NCI-H748 (cell line): ENCODE results near the gene OGFRL1.

Experiments
- DNase-seq: peaks from one replicate; lab custom pipeline; 2025; ENCODE audit not compliant: unreplicated experiment; lab: John Stamatoyannopoulos, UW

Gene OGFRL1

DNA sequence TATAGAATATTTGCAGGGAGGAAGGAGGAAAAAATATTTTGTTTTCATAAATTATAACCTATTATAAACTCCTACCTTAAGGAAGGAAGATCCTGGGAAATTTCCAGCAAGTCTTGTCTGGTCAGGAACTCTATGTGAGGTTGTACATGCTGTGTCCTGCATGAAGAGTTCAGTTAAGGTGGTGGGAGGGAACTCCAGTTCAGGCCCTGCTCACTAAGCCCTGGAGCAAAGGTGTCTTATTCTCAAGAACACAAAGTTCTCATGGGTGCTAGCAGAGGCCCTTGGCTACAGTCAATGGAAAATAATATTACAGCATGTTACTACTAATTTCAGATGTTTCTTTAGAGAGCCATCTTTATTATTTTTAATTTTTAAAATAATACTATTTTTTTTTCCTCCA, 3.8 kb upstream of the OGFRL1 start:
- DNase-seq, result no peak

DNA sequence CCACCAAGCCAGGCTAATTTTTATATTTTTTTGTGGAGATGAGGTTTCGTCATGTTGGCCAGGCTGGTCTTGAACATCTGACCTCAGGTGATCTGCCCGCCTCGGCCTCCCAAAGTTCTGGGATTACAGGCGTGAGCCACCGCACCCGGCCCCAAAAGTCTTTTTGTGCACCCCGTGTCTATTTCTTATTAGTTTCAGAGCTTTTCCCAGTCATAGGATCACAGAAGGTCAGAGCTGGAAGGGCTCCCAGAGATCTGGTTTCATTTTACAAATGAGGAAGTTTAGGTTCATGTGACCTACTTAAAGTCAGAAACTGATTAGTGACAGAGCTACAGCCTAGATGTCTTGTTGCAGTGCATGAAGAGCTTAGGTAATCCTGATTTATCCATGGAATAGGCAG, 1.6 kb upstream of the OGFRL1 start:
- no peak for DNase-seq

DNA sequence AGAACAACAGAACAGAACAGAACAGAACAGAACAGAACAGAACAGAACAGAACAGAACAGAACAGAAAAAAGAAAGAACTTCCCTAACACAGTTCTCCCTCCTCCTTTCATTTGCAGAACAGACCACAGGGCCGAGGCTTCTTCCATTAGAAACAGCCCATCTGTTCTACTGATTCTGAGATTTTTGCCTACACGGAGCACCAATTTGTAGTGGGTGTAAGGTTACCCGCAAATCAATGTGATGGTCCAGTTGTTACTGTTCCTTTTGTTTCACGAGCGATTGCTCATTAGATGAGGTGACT, 734 bp upstream of the OGFRL1 start:
- DNase-seq, result no peak

DNA sequence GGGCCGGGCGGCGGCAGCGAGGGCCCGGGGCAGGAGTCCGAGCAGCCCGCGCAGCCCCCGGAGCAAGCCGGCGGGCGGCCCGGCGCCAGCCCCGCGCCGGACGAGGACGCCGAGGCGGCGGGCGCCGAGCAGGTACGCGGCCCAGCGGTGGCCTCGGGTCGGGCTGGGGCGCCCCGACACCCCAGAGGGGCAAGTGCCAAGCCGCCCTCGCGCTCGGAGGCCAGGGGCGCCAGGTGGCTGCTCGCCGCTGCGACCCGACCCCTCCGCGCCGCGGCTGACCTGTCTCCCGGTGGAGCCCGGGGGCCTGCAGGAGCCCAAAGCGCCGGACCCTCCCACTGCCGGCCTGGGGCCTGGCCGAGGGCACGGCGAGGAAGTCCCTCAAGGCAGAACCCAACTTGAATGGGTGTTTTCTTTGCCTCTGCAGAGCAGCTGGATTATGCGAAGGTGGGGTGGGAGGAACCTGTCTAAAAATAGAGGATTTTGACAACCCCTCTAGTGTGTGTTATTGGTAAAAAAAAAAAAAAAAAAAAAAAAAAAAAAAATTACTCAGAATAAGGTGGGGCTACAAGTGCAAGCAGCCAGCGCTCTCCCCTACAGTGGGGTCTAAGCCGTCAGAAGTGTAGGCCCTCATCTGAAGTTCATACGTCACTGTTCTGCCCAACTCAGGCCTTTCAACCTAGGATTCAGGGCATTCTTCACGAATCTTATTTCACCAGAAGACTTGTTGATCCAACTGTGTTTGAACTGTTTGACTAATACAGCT, 609 bp downstream of the OGFRL1 start:
- DNase-seq, result peak; percentile 58

DNA sequence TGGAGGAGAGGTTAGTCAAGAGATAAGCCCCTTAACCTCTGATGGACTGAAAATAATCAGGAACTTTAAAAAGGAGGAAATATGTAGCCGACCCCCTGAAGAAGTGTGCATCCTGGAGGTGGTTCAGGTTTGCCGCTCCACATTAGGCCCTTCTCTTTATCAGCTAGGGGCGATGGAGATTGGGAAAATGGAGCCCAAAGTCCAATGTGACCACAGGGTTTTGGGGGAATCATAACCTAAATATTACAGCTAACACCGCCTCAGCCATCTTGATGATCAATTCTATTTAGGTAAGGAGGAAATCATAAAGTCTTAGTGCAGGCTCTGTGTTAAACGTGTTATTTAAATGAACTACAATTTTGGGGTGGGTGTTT, 1.2 kb downstream of the OGFRL1 start:
- no peak for DNase-seq

DNA sequence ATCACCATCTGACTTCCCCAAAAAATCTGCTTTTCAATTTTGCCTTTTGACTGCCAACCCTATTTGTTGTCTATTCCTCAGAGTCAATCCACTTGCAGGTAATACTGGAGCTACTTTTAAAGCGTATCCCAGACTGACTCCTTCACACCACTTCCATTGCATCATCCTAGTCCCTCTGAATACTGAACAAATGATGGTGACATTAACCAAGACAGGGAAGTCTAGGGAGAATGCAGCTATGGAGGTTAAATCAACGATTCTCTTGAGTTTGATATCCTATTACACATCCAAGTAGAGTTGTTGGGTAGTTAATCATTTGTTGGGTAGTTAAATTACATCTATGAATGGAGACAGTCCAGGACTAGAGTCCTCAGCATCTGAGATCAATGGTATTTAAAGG, 2.0 kb downstream of the OGFRL1 start:
- DNase-seq, result peak; percentile 11

DNA sequence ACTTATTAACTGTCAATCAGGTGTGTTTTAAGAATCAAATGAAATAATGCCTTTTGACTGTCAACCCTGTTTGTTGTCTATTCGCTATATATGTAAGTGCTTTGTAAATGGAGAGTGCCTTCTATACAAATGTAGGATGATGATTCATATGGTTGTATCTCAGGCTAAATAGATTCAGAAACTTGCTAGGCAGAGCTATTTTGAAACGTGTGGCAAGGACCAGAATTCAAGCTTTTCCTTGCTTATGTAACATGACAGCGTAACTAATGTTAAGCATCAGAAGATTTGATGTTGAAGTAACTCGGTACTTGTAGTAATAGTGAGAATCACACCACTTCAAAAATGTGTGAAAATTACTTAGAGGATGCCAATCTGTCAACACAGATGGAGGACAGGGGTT, 3.4 kb downstream of the OGFRL1 start:
- DNase-seq, result no peak

DNA sequence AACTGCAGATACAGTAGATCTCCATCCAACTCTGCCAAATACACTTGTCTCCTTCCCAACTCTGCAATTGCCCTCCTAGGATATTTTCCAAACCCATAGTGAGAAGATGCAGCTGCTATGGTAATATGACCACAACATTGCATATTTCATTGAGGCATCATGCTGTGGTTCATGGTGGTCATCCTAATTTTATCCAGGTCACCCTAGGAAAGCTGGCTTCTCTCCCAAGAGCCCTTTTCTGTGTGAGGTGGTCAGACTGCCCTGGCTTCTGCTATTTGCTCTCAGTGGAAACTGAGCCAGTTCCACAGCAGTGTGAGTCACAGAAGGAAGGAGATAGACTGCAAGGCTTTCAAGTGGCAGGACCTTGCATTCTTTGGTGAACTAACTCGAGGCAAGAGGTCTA, 5.5 kb downstream of the OGFRL1 start:
- DNase-seq, result no peak

DNA sequence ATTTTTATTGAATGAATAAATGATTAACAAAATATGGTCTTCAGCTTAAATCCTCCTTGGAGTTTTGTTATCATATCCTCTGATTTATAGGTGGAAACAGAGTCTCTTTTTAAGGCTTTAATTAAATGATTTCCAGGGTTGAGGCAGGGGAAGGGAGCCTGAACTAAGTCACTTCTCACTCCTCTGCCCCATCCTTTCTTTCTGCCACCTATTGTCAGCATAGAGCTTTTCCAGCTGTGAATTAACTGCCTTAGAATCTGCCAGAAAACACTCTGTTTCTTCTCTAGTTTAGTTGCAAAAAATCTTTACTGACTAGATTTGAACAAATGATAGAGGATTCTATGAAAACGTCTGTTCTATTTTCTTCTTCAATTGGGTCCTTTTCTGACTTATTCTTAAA, 9.8 kb downstream of the OGFRL1 start:
- DNase-seq, result no peak

DNA sequence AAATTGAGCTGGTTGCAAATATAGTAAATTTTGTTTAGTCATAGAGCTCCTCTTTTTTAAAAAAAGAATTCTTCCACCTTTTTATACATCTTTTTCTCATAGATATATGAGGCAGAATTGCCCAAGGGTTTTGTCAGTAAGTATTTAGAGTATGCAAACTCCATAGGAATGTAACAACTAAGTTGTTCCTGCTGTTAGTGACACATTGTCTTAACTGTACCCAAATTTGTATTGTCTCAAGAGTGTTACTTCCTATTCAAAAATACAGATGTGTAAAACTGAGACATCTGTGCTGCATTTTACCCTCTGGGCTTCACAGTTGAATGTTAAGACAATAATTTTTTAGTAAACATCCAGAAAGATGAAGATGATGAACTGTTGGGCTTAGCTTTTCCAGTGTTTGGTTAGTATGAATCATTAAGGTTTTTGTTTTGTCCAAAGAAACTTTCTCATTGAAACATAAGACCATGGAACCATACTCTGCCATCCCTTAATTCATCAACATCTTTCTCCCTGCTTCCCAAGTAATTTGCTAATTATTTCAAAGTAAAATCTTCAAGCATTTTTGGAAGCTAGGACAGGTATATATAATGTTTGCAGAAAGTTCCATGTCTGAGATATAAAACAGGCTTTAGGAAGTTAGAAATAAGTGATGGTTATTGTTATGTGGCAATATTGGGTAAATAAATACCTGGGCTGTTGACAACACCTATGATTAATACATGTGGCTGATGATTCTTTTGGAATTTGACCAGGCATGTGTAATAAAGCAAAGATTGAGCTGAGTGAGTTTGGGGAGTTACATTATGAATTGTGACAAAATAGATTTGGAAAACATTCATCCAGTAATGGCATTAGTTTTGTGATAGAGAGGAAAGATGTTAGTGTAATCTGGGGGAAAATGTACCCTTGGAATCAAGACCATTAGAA, 11.2 kb downstream of the OGFRL1 start:
- no peak for DNase-seq

DNA sequence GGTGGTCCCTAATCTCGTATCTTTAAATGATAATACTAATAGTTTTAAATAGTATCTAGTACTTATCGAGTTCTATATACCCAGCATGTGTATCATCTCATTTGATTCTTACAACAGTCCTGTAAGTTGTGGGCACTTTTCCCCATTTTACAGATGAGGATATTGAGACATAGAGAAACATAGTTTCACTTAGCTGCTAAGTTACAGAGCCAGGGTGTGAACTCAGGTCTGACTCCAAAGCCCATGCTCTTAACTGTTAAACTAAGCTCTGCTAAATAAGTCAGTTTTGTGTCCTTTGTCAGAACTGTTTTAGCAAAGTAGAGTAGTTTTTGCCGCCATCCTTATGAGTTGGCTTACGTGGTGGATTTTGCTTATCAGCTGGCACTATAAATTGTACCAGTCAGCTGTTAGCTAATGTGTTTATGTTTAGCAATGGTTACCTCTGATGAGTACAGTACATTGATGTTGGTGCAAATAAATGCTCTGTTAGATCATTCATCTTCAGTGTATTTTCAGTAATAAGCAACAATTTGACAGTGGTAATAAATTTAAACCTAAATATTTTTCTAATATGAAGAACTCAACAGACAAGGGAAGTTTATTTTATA, 12.1 kb downstream of the OGFRL1 start:
- no peak for DNase-seq

DNA sequence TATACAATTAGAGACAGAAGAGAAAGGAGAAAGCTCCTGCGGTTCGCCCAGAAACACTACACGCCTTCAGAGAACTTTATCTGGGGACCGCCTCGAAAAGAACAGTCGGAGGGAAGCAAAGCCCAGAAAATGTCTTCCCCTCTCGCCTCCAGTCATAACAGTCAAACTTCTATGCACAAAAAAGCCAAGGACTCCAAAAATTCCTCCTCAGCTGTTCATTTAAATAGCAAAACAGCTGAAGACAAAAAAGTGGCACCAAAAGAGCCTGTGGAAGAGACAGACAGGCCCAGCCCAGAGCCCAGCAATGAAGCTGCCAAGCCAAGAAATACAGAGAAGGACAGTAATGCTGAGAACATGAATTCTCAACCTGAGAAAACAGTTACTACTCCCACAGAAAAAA, 12.9 kb downstream of the OGFRL1 start:
- no peak for DNase-seq

DNA sequence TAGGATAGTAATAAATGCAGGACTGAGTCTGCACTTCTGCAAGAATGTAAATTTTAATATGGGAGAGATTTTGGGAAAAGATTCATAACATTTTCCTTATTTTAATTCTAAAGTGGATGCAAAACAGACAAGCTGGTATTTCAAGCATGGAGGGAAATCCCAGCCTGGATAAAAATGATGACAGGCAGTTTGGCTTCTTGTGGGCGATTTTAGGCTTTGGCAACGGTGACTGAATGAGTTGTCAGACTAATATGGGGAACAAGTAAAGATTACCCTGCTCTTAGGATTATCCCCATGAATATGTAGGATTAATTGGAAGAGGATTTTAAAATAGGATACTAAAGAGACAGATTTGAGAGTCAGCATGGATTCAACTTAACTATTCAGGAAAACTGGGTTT, 21.0 kb downstream of the OGFRL1 start:
- no peak for DNase-seq

DNA sequence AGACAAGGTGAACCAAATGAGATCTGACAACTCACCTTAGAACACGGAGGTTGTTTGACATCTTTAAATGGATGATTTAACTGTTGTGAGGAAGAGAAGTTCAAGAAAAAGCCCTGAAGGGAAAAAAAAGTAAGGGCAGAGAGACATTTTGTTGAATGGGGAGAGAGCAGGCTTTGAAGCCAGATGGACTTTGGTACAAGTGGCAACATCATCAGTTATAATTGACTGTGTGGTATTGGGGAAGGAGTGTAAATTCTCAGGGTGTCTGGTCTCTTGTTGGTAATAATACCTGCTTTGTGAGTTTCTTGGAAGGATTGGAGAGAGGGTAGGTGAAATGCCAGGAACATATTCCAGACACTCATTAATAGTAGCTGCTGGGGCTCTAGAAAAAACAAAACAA, 21.6 kb downstream of the OGFRL1 start:
- no peak for DNase-seq

DNA sequence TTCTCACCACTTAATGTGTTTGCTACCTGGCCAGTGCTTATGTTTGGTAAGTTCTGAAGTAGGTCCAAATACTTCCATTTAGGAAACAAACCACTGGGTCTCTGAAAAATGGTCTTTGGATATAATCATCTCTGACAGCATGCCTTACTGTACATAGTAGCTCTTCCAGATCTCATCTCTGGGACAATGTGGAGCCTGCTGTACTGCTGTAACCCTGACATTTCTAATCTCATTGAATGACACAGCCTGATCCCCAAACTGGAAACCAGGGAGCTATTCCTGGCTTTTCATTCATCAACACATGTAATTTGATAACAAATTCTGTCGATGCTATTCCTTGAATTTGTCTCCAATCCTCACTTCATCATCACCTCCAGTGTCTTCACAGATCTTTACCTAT, 23.5 kb downstream of the OGFRL1 start:
- DNase-seq, result no peak

DNA sequence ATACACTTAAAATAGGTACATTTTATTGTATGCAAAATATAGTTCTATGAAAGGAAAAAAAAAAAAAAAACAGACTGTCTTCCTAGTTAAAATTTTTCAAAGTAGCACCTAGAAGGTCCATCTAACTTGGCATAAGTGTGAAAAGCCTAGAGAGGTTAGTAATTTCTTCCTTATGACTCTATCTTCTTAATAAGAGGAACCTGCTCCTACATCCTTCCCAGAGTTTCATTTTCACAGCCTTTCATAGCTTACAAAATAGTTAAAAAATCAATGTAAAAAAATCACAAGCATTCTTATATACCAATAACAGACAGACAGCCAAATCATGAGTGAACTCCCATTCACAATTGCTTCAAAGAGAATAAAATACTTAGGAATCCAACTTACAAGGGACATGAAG, 28.8 kb downstream of the OGFRL1 start:
- no peak for DNase-seq

DNA sequence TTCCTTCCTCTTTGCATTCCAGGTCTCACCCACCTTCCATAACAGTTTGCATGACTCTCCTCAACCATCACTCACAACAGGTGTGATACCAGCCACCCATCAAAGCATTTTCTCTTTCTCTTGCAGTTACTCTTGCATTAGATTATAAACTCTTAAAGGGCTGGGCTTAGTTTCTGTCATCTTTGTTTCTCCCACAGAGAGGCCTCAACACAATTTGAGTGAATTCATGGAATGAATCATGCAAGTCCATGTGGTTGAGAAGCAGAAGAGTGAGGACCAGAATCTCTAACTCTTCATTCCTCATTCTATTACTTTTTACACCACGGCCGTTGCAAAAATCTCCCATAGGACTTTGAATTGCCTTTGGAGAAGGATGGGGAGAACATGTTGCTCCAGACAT, 31.4 kb downstream of the OGFRL1 start:
- no peak for DNase-seq

DNA sequence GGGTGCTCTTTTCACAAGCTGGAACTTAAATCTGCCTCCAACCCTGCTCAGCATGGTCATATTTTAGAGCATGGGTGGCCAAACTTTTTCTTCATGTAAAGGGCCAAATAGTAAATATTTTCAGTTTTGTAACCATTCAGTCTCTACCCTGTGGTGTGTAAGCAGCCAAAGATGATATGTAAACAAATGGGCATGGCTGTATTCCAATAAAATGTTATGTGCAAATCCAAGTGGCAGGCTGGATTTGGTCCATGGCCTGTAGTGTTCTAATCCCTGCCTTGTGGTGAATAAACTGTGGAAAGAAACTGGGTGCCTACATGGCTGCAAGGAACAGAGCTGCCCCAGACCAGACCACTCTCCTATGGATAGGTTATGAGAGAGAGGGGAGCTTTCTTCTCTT, 32.7 kb downstream of the OGFRL1 start:
- no peak for DNase-seq

DNA sequence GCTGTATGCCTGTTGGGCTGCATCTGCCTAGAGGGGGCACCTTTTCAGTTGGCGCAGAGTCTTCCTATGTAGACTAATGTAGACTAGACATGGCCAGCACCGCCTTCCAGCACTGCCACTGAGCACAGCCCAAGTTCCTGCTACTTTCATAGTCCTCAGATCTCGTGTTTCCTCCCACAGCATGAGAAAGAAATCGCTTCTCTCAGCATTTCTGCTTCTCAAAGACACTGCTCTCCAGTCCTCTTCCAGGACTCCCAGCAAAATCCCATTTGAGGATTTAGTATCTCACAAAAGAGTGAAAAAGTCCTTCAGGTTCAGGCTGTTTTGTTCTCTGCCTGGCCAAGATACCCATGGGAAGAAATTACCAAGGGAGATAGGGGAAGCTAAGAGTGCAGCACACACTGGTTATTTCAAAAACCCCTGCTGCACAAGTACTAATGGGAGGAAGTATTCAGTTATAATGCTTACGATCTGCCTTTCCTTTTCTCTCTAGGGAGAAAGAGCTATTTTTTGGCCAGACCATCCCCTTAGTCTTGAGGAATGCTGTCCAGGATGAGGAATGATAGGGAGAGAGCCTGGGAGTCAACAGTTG, 35.7 kb downstream of the OGFRL1 start:
- DNase-seq, result no peak

DNA sequence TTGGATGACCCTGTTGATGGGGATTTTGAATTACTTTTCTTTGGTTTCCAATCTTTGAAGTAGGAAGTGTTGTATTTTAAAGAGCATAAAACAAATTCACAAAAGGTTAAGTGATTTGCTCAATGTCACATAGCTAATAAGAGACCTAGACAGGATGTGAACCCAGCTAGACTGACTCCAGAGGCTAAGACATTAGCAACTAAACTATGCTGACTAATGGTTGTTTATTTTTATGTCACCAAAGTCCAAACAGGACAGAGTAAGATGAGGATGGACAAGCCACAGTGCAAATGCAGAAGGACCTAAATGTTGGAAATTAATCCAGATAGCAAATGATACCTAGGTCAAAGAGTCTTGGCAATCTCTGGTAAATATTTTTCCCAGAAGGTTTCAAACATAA, 38.0 kb downstream of the OGFRL1 start:
- DNase-seq, result no peak

DNA sequence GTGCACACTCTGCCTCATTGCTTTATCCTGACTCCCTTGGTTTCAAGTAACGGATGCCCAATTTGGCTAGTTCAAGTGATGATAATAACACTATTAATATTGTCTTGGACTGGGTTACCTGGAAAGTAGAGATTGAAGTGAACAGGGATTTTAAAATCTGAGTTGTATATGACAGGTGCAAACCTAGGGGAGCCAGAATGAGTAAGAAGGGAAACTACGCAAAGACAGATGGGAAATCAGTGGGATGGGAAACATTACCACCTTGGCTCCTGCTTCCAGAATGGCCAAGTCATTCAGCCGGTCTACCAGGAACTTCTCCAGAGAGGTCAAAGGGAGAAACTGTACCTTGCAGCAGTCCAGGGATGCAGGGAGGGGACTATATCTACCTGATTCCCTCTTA, 41.9 kb downstream of the OGFRL1 start:
- no peak for DNase-seq

DNA sequence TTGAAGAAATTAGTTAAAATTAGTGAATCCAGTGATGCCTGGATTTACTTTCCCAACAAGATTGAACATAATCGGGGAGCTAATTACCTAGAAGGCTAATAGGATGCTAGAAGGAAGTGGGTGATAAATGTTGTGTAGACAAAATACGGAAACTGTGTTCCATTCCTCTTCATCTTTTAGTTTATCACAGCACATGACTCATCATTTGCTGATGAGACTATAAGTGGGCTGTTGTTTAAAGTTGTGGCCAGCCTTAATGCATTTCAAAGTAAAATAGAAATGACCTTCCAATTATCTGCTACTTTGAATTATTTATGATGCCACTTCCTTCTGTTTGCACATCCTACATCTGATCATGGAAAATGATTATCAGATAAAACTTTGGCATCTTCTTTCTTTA, 43.4 kb downstream of the OGFRL1 start:
- DNase-seq, result peak; percentile 70
